GM19351 (cell line): ENCODE results near the gene GFAP.

Experiments
- ATAC-seq: cut with Tn5 transposase; IDR thresholded peaks from one replicate; pipeline ENCODE4 v1.9.1; 2021; ENCODE audit warnings: mild to moderate bottlenecking, moderate library complexity; ENCODE audit not compliant: unreplicated experiment

The GFAP gene

DNA sequence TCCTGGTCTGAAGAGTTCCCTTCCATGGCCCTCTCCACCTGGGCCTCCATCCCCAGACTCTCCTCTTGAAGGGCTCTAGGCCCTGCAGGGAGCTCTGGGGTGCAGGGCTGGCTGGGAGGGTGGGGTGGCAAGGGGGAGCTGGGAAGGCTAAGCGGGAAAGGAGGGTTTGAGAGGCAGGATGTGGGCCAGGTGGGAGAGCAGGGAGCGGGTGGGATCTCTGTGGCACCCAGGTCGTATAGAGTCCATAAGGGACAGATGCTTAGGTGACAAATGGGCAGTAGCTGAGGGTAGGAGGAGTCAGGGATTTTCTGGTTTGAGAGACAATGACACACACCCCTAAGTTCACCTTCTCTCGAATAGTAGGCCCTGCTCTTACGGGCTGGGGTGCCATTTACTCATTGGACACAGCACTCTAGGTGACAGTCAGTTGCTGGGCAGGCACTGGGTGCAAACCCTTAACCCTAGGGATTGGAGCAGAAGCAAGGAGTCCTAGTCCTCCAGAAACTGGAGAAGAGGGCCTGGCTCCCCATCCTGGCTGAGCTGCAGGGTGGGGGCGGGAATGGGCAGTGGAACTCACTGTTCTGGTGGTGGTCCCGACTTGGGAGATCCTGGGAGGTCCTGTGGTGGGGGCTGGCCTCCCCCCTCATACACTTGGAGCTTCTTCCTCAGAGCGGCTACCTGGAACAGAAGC, 16.9 kb upstream of the GFAP start:
- no peak for ATAC-seq

DNA sequence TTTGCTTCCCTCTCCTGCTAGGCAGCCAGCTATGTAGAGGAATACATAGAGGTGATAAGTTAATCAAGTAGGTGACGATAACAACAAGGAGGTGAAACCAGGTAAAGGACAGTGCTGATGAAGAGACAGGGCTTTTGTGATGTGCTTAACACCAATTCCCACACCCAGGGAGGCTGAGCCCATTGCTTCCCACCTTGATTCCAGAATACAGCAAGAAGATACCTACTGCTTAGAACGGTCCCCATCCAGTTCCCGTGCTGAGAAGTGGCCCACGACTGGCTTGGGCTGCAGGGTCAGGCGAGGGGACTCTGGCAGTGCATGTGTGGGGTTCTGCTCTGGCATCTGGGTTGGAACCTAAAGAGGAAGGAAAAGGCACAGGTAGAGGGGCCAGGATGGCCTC, 16.1 kb upstream of the GFAP start:
- no peak for ATAC-seq

DNA sequence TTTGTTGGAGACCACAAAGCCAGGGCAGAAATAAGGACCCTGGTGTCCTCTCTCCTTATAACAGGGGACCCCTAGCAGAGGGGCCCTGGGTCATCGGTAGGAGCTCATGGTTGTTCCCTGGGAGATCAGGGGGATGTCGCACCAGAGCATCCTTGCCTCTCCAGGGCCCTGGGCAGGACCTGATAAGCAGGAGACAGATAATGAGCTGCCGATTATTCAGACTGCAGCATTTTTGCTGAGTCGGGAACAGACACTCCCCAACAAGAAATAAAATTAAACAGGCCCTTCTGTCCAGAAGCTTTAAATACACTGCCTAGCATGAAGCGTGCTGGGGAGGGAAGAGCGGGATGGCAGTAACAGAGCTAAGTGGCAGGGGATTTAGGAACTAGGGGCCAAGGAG, 15.4 kb upstream of the GFAP start:
- ATAC-seq: no peak

DNA sequence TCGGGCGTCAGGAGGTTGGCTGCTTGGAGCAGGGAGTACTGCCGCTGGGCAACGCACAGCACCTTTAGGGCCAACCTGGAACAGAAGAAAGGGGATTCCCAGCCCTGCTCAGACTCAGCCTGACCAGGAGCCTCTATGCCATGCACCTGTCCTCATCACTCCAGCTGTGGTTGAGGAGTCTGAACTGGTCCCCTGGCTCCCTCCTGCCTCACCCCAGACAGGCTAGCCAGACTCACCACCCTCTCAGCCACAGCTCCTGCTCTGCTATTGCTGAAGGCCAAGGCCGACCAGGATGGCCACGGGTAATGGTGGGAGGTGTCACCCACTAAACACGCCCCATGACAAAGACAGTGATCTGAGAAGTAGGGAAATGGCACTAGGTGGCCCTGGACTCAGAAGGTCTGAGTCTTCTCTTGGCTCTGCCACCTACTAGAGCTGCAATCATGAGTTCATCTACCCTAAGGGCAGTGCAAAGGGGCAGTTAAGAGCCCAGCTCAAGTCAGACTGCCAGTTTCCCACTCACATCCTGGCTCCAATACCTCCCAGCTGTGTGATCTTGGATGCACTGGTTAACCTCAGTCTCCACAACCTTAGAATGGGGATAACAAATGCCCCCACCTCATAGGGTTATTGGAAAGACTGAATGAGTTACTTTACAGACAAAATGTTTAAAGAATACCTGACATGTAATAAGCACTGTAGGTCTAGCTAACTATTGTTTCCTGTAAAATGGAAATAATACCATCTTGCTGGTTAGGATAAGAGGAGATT, 13.8 kb upstream of the GFAP start:
- no peak for ATAC-seq

DNA sequence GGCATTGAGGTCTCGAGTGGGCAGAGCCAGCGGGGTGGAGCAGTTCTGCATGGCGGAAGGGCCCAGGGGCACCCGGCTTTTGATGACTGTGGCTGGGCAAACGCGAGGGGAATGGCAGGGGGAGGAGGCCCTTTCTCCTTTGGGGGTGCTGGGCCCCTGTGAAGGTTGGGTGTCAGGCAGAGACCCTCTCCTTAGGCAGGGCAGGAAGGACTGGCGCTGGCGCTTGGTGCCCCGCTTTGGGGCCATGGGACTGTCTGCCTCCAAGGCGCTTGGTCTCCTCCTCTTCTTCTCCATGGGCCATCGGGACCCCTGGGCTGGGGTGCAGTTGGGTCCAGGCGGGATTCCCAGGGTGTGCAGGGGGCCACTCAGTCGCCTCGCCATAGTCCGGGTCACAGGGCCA, 12.8 kb upstream of the GFAP start:
- no peak for ATAC-seq

DNA sequence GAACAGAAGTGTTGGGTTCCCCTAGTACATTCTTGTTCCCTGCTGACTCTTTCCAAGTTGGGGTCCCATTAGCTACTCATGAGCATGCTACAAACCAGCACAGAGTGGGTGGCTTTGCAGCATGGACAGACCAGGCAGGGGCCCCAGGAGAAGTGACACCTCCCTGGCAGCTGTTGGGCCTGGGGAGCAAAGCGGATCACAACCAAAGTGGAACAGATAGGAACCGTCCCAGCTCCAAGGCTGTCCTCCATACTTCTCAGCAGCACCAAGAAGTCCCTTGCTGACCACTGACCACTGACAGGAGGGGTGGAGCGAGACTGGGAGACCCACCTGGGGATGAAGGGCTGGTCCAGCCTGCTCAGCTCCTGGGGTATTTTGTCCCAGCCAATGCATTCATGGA, 12.4 kb upstream of the GFAP start:
- no peak for ATAC-seq

DNA sequence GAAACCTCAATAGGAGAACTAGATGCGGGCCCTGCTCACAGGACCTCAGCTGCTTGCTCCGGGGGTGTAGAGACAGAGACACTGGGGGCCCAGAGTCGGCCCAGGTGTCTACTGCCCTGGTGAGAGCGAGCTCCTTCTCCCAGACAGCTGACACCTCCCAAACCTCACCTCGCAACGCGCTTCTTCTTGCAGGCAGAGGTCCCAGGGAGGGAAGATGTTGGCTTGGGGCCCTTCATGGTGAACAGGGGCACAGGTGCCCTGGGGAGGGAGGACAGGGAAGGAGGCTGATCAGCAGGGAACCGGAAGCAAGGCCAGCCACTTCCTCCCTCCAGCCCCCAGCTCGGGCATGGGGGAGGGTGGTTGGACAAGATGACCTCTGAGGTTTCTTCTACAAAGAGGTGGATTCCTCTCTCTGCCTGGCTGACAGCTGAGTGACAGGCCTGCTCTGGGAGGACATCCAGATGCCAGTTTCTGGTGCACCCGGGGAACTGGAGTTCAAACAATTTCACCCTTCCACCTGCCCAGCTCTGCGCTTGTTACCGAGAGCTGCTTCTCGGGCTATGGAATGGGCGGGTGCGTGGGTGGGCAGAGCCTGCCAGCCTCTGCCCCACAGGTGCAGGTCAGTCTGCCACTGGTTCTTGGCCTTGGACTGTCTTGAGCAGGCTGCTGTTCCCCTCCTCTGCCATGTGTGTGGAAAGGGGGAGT, 11.7 kb upstream of the GFAP start:
- no peak for ATAC-seq

DNA sequence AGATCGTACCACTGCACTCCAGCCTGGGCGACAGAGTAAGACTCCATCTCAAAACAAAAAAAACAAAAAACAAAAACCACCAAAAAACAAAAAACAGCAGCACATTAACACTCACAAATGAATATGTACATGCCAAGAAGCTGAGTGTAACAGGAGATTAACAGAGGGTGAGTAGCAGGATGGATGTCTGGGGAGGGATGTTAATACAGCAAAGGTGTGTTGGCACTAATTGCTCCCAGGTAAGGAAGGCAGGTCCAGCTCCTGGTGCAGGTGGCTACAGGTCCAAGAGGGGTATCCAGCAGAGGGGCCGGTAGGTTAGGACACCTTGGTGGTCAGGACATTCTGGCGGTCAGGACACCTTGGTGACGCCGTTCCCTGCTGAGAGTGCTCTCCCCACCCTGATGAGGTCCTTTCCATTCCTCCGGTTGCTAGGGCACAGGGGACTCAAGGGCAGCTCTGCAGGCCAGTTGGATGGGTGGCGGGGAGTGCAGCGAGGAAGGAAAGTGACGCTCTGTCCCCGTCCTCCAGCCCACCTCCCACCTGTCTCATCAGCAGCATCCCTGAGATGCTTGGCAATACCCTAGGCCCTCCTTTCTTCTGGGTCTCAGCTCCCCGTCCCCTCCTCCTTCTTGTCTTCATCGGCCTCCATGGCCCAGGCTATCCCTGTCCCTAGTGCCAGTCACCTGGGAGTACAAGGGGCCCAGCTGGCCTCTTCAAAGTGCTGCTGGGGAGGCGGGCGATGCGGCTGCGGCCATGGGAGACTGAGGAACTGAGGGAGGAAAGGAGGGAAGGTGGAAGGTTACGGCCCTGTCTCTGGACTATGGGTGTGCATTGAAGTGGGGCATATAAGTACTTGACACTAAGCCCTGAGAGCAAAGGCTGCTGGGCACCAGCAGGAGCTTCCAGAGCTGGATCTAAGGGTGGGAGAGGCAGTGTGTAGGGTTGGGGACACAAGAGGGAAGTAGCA, 10.7 kb upstream of the GFAP start:
- ATAC-seq: no peak

DNA sequence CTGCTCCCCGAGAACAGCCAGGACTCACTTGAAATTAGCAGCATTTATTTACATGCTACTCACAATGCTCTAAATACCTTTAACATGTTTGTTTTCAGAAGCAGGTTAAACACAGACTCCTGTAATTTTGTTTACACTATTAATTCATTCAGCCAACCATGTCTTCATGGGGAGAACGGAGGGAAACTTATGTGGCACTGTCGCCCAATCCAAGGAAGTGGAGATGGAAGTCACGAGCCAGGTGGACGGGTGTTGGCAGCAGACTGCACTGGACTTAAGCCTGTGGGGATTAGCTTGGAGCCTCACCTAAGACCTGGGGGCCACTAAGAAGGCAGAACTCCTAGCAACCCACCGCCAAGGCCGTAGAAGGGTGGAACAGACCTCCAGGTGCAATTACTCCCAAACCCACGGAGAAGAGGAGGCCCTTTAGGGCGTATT, 8.8 kb upstream of the GFAP start:
- no peak for ATAC-seq

DNA sequence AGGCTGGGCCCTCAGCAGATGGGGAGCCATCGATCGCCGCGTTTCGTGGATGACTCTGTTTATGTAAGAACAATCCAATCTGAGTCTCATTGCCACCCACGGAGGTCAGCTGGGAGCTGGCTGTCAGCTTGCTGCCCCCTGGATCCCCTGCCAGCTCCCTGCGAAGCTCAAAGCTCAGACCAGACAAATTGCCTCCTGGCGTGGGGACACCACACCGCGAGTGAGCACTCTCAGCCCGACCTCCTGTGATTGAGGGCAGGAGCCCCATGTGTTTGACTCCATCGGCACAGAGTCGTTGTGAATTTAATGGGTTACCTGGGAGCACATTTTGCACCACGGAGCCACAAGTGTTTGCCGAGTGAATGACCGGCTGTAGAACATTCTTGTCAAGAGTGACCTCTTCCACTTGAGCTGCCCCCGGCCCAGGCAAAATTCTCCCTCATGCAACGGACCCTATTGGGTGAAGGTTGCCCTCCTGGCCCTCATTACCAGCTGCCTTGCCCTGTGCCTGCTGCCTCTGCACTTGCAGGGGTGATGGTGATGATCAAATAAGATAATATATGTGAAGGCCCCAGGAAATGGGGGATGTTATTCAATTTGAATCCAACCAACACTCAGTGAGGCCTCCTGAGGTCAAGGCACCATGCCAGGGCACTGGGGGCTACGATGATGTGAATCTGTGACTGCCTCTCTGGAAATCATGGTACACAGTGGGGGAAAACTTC, 7.6 kb upstream of the GFAP start:
- no peak for ATAC-seq

DNA sequence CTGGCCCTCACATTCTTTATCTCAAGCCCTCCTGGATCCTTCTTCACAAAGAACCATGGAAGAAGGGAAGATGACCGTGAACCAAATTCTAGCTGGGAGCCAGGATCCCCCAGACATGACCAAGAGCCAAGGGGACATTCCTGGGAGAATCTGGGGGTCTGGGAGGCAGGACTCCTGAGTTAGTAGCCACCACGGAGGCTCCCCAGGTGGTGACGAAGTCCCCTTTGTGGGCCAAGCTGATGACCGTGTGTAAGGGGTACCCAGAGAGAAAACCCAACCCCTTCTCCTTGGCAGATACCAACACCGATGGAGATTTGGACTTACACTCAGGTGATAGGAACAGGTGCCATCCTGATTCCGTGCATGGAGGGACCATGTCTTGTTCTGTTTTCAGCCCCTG, 6.8 kb upstream of the GFAP start:
- ATAC-seq: no peak

DNA sequence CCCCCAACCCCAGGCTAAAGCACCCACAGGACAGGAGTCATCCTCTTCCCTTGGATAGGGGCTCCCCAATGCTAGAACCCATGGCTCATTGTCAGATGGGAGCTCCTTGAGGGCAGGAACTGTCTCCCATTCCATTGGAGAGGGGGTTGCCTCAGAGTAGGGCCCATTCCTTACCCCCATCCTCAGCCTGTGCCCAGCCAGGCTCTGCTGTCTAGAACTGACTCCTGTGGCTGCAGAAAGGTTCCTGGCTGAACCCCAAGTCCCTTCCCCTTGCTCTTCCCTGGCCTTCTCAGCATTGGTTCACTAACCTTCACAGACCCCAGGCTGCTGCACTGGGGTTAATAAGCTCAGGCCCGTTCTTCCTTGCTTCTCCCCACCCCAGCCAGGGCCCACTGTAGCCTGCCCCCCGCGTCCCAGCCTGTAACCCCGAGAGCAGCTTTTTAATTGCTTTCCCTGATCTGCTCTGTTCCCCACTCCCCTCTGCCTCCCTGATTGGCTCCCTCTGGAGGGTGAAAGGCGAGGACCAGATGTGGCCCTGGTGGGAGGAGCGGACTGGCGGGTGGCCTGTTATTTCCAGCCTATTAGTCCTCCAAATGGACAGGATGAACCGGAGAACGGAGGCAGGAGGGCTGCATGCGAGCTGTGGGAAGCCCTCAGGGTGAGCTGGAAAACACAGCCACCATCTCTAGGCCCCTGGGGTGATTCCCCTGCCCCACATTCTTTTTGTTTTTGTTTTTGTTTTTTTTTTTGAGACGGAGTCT, 6.0 kb upstream of the GFAP start:
- no peak for ATAC-seq

DNA sequence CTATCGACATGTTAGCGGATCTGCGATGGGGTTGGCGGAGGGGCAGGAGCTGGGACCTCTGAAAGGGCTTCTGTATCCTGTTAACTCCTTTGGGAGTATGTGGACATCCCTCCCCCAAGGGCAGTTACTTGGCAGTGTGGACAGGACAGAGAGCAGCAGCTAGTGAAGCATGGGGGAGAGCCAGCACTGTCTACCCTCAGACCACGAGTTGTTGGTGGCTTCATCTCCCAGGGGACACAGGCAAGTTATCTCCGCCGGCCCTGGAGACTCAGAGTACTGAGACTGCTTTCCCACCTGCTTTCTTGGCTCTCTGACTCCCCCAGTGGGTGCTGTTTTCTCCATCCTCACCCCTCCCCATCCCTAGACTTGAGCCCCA, 5.3 kb upstream of the GFAP start:
- no peak for ATAC-seq

DNA sequence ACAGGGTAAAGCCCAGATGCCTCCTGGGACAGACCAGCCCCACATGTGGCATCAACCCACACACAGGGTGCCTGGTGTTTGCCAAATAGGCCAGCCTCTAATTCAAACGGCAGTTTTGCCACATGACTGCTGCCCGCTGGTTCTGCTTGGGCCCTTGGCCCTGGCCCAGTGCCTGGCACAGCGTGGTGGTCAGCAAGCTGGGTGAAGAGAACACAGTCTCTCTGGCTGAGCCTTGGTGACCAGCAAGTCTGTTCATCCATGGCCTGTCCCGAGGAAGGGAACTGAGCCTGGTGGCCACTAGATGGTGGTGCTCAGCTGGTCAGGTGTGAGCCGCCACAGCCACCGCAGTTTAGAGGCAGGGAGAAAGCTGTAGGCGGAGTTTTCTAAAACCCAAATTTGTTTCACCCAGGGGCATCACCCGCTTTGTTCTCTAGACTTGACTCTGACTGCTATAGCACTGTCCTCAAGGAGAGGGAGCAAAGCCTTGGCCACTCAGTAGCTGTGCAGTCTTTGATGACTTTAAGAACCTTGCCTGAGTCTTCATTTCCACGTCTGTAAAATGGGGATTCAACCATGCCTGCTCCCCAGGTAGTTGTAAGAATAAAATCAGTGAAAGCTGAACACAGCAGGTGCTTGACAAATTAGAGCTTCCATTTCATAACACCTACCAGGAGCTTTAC, 4.7 kb upstream of the GFAP start:
- ATAC-seq: peak; percentile 63

DNA sequence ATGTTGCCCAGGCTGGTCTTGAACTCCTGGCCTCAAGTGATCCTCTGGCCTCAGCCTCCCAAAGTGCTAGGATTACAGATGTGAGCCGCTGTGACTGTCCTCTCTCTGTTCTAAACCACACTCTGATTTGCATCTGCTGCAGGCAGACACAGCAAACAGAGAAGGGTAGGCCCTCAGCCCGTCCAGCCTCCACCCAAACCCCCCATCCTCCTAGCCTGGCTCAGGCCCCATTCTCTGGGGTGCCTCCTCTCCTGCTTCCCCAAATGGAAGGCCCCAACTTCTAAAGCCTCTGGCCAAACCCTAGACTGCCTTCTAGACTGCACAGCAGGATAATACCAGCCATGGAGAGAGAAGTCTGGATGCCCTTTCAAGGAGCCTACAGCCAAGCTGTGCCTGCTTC, 4.1 kb upstream of the GFAP start:
- ATAC-seq: no peak

DNA sequence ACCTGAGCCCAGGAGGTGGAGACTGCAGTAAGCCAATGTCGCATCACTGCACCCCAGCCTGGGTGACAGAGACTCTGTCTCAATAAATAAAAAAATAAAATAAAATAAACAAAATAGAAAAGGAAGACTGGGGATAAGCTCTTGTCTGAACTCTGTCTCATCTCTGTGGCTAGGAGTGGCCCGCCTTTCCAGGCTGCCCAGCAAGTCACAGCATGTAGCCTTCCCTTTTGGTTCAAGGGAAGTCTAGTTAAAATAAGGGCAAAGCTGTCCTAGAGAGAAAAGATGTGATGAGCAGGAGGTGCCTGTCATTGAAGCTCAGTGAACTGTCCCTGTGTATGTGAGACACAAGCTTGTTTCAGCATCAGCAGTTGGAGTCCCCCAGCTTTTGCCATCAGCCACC, 2.7 kb upstream of the GFAP start:
- ATAC-seq: no peak

DNA sequence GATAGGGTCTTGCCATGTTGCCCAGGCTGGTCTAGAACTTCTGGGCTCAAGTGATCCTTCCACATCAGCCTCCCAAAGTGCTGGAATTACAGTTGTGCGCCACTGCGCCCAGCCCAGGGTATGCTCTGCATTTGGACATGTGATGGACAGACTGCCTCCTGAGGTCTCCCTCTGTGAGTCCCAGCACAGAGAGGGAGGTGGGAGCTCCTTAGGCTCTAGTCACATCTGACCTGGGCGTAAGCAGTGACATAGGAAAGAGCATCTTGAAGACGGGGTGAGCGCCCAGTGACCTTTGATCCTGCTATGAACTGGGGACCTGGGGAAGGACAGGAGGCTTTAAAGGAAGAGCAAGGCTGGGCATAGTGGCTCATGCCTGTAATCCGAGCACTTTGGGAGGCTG, 2.2 kb upstream of the GFAP start:
- no peak for ATAC-seq

DNA sequence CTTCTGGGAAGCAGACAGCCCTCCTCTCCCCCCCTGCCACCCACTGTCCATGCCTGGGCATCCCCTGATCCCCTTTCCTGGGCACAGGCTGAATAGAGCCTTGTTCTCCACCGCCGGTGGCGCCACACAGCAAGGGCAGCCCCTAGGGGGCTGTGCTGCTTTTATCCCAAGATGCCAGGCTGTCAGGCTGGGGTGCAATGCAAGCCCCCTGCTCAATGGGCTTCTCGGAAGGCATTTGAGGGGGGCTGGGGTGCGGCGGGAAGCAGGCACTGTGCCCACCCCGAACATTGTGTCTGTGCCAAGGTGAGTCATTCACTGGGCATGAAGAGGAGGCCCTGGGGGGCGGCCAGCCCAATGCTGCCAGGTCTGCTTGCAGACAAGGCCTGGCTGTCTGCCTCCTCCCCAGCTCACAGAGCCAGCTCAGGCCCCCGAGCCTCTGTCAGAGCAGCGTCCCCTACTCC, 1.5 kb upstream of the GFAP start:
- ATAC-seq: no peak
